22Rv1 (cell line): ENCODE results near the gene PPFIA1.

Experiments
- H3K27ac ChIP-seq: fragments of 450-650 bp; 2 replicates; pipeline ENCODE4 v1.5.1; 2017
- ZFX ChIP-seq: fragments of 450-650 bp; IDR thresholded peaks from 2 replicates; pipeline ENCODE4 v1.6.1; 2017; ENCODE audit warnings: antibody characterized with exemption, borderline replicate concordance
- TF ChIP-seq, protein P1 (sequence below): fragments of 450-650 bp; IDR thresholded peaks from 2 replicates; pipeline ENCODE4 v1.5.1; 2017; ENCODE audit warnings: mild to moderate bottlenecking

The PPFIA1 gene

DNA sequence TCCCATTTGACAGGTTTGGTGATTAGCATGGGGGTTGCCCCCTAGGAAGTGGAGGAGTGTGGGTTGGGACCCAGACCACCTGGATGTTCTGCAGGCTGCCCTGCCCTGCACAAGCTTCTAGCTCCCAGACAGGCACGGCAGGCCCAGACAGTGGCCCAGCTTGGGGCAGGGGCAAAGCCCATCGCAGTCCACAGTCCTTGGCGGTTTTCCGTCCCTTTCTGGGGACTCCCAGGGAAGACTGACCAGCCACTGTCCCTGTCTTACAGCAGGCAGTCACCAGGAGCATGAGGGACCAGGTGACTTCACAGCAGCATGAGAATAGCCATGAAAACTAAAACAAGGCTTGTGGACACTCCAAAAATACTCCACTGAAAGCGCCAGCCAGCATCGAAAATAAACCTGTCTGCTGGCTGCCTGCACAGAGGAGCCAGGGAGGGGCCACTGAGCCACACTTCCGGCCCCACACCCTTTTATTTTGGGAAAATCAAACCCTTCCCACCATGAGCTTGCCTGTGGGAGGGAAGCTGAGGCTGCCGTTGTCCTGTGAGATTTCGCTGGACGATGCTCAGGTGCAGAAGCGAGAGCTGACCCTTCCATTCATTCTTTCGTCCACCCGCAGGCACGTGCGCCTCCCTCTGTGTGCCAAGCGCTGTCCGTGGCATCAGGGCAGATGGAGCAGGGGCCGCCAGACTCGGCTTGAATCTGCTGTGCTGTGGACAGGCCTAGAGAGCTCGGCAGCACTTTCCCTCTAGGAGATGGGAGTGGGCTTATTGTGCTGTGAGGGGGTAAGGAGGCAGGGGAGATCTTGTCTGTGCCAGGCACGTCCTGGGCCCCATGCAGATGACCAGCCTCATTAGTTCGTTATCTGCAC is 39.4 kb upstream of the PPFIA1 start:
- H3K27ac ChIP-seq, result no peak overlapping the region
- TF ChIP-seq, protein P1, sequence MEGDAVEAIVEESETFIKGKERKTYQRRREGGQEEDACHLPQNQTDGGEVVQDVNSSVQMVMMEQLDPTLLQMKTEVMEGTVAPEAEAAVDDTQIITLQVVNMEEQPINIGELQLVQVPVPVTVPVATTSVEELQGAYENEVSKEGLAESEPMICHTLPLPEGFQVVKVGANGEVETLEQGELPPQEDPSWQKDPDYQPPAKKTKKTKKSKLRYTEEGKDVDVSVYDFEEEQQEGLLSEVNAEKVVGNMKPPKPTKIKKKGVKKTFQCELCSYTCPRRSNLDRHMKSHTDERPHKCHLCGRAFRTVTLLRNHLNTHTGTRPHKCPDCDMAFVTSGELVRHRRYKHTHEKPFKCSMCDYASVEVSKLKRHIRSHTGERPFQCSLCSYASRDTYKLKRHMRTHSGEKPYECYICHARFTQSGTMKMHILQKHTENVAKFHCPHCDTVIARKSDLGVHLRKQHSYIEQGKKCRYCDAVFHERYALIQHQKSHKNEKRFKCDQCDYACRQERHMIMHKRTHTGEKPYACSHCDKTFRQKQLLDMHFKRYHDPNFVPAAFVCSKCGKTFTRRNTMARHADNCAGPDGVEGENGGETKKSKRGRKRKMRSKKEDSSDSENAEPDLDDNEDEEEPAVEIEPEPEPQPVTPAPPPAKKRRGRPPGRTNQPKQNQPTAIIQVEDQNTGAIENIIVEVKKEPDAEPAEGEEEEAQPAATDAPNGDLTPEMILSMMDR, result no peak
- TF ChIP-seq ZFX, result no peak

DNA sequence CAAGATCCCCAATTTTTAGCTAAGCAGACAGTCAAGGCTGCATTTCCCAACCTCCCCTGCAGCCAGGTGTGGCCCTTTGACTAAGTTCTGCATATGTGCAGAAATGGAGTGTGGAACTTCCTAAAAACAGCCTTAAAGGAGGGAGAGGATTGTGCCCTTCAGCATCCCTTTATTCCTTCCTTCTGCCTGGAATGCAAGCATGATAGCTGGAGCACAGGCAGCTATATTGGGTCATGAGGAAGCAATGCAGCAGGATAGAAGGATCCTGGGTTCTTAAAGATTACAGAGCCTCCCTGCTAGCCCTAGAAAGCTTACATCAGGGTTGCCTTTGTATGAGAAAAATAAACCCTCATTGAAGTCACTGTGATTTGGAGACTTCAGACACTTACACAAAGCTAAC is 37.5 kb upstream of the PPFIA1 start:
- no peak for TF ChIP-seq ZFX
- TF ChIP-seq, protein P1, result no peak

DNA sequence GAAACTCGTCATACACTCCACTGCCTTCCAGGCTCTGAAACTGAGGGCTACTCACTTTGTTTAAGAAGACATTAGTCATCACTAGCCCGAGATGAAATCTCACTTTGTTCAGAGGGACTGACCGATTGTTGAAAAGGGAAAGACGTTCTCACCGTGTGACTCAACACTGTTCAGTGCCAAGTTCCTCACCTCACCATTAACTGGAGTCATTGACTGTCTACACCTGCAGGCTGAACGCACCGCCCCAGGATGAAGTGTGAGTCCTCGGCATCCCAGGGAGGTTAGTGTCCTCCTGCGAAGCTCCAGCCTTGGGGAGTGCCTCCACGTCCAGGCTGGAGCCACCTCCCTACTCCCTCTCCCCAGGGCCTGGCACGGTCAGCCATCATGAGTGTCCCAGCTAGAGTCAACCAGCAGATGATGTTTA is 37.0 kb upstream of the PPFIA1 start:
- TF ChIP-seq, protein P1, result no peak
- TF ChIP-seq ZFX, result no peak
- no peak overlapping the region for H3K27ac ChIP-seq

More for the DNA sequence above, 37.5 kb upstream of the PPFIA1 start:
- H3K27ac ChIP-seq, result no peak overlapping the region

DNA sequence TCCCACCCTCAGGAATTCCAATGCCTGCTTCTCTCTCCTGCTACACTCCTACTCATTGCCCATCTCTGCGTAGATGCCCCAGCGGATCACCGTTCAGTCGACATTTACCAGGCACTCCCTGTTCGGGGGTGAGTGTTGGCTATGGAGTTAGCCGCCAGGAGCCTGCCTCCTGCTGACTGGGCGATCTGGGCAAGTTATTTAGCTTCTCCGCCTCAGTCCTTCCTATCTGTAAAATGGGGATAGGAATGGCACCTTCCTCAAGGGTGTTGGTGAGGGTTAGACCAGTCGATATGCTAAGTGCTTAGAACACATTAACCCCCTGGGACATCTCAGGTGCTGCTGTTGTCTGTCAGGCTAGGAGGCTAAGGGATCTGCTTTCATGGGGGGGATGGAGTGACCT is 36.5 kb upstream of the PPFIA1 start:
- TF ChIP-seq, protein P1, result no peak
- TF ChIP-seq ZFX, result no peak
- H3K27ac ChIP-seq, result no peak overlapping the region

DNA sequence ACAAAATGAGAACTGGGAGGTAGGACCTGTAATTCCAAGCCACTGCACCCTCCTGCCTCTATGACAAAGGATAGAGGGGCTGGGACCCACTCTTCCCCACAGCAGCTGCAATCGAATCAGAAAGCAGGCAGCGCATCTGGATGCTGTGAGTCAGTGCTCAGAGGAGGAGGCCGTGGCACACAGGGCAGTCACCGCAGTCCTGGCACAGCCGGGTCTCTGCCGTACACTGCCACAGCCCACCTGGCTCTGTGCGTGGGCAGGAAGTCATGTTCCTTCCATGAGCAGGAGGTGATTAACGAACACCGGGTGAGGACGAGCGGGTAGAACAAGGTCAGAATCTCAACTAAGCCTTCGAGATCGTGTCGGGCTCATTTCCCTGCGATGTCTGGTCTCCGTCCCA is 30.2 kb upstream of the PPFIA1 start:
- TF ChIP-seq ZFX, result no peak
- TF ChIP-seq, protein P1, result no peak
- H3K27ac ChIP-seq, result no peak overlapping the region

DNA sequence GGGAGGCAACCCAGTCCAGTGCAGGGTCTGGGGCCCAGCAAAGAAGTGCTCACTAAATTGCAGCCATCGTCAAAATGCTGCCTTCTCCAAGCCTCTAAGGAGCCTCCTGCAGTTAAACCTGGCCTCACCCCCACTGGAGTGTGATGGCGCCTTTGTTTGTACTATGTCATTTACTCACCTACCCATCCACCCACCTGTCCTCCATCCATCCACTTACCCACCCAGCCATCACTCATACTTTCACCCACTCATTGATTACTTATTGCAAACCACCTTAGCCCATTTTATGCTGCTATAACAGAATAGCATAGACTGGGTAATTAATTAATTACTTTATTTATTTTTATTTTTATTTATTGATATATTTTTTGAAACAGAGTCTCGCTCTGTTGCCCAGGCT is 28.8 kb upstream of the PPFIA1 start:
- TF ChIP-seq, protein P1, result no peak
- TF ChIP-seq ZFX, result no peak

DNA sequence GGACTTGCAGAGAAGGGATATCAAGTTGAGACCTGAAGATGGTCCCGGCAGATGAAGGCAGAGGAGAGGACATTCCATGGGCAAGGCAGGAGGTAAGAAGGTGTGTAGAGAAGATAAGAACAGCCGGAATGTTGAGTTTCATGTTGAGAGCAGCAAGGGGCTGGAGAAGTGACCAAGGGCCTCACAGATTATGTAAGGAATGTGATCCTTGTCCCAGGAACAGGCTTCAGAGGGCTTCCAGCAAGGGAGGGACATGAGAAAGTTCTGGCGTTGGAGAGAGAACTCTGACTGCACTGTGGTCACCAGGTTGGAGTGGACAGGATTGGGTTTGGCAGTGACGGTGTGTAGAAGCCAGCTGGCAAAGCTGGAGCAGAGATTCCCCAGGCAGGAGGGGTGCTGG is 27.6 kb upstream of the PPFIA1 start:
- H3K27ac ChIP-seq, result no peak overlapping the region
- TF ChIP-seq, protein P1, result no peak
- no peak for TF ChIP-seq ZFX

More for the DNA sequence above, 28.8 kb upstream of the PPFIA1 start:
- no peak overlapping the region for H3K27ac ChIP-seq
